Stimulated activated CD8-positive, alpha-beta memory T cell treated with anti-CD3 and anti-CD28 coated beads, Interleukin-4, amount 100 ng/mL, for 4 hours (primary cell): ENCODE data around the gene LRRC71.
"Not testable (repeated sequence)": the region's sequence is repeated elsewhere in the genome, so short reads cannot be mapped to it uniquely, and the experiment has no call there.

Experiments used
- DNase-seq, 2 donors: peaks; one replicate each; pipeline ENCODE4 v3.0.0-alpha.2; 2020; ENCODE audit warnings: low read depth in 2 of 2, low spot score in 1 of 2

LRRC71 gene

GRCh38 chr1:156926695-156927094, 6.3 kb downstream of the LRRC71 start:
- DNase-seq, result not testable (repeated sequence)

- peak; percentile 21 to 35 for DNase-seq
Measured at GRCh38 chr1:156927215-156928042, 7.0 kb downstream of the LRRC71 start.

- no peak for DNase-seq
Measured at GRCh38 chr1:156928043-156928602, 7.7 kb downstream of the LRRC71 start.

GRCh38 chr1:156929596-156930238, 9.3 kb downstream of the LRRC71 start:
- no peak for DNase-seq

GRCh38 chr1:156930483-156930882, 10.1 kb downstream of the LRRC71 start:
- no peak for DNase-seq

GRCh38 chr1:156931211-156931952, 10.9 kb downstream of the LRRC71 start:
- no peak for DNase-seq

- DNase-seq, result no peak
Measured at GRCh38 chr1:156931974-156932710, 11.7 kb downstream of the LRRC71 start.

GRCh38 chr1:156933136-156933535, 12.7 kb downstream of the LRRC71 start:
- no peak for DNase-seq

GRCh38 chr1:156935505-156936128, 15.2 kb downstream of the LRRC71 start:
- DNase-seq, result no peak

GRCh38 chr1:156936191-156936590, 15.8 kb downstream of the LRRC71 start:
- DNase-seq, result no peak

GRCh38 chr1:156936721-156937220, 16.3 kb downstream of the LRRC71 start:
- no peak for DNase-seq

GRCh38 chr1:156937883-156938282, 17.5 kb downstream of the LRRC71 start:
- DNase-seq, result no peak

- no peak for DNase-seq
Measured at GRCh38 chr1:156938813-156939212, 18.4 kb downstream of the LRRC71 start.

- DNase-seq, result no peak
Measured at GRCh38 chr1:156939786-156940334, 19.4 kb downstream of the LRRC71 start.

- DNase-seq, result no peak
Measured at GRCh38 chr1:156941675-156942074, 21.2 kb downstream of the LRRC71 start.

- no peak for DNase-seq
Measured at GRCh38 chr1:156942176-156942575, 21.7 kb downstream of the LRRC71 start.

GRCh38 chr1:156942576-156942975, 22.1 kb downstream of the LRRC71 start:
- no peak for DNase-seq

GRCh38 chr1:156943756-156944155, 23.3 kb downstream of the LRRC71 start:
- no peak for DNase-seq

- no peak for DNase-seq
Measured at GRCh38 chr1:156944268-156944667, 23.8 kb downstream of the LRRC71 start.

GRCh38 chr1:156944848-156945247, 24.4 kb downstream of the LRRC71 start:
- no peak for DNase-seq
